HG03521 (cell line): ENCODE measurements around the gene TECPR2.

Experiments used
- ATAC-seq: cut with Tn5 transposase; IDR thresholded peaks from one replicate; pipeline ENCODE4 v1.9.1; 2021; ENCODE audit warnings: mild to moderate bottlenecking, moderate library complexity; ENCODE audit not compliant: unreplicated experiment

Gene TECPR2

DNA sequence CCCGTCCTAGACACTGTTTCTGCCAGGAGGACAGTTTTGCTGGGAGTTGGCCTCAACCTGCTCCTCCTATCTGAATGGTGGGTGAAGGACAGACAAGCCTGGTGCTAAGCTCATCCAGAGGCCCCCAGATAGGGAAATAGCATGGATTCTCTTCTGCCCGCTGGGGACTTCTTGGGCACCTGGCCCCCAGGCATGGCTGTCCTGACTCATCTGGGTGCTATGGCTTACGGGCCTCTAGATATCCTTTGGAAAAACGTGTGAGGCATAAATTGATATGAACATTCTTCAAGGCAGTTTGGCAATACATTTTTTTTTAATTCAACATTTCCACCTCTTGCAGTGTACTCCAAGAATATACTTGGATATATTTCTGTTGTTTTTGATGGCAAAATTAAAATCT lies 8.6 kb downstream of the TECPR2 start:
- ATAC-seq = no peak

- no peak for ATAC-seq
Measured at GRCh38 chr14:102373110-102373509, 10.4 kb downstream of the TECPR2 start.

- no peak for ATAC-seq
Measured at GRCh38 chr14:102374264-102374663, 11.5 kb downstream of the TECPR2 start.

- peak; percentile 47 for ATAC-seq
Measured at GRCh38 chr14:102375119-102375518, 12.4 kb downstream of the TECPR2 start.

- ATAC-seq = no peak
Measured at GRCh38 chr14:102377696-102378095, 15.0 kb downstream of the TECPR2 start.

GRCh38 chr14:102378830-102379229 lies 16.1 kb downstream of the TECPR2 start:
- no peak for ATAC-seq

GRCh38 chr14:102387086-102387485 lies 24.3 kb downstream of the TECPR2 start:
- no peak for ATAC-seq

DNA sequence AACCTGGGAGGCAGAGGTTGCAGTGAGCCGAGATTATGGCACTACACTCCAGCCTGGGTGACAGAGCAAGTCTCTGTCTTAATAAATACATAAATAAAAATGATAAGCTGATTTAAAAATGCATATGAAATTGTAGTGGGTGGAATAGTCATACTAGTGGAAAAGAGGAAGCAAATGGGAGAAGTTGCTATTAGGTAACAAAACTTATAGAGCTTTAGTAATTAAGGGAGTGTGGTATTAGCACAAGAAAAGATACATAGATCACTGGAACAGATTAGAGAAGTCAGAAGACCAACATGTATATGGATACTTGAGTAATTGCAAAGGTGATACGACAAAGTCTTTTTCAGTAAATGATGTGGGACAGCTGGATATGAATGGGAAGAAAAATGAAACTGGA lies 26.5 kb downstream of the TECPR2 start:
- ATAC-seq = no peak

GRCh38 chr14:102390064-102390855 lies 27.5 kb downstream of the TECPR2 start:
- no peak for ATAC-seq

GRCh38 chr14:102392506-102392905 lies 29.8 kb downstream of the TECPR2 start:
- ATAC-seq = no peak

DNA sequence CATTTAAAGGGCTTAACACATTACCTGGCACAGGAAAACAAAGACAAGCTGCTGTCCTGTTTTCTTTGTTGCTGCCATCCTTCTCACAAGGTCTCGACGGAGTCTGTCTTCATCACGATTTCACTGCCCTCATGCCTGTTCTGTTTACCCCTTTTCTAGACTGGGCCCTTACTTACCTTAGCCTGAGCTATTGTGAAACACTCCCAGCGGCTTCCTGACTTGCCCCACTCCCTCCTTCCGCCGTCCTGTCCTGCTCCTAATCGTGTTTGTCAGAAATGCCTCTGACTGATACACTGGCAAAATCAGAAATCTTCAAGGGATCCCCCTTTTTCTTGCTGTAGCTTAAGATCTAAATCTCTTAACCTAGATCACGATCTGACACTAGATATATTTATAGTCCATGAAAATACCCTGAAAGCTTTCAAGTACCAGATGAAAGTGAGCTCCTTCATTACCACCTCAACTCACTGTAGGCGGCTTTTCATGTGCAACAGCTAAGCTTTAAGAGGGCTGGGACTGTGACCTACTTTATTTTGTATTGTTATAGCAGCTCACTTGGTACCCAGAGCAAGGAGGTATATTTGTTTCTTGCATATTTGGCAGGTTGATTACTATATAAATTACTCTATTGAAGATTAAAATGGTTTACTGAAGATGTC lies 32.1 kb downstream of the TECPR2 start:
- no peak for ATAC-seq

DNA sequence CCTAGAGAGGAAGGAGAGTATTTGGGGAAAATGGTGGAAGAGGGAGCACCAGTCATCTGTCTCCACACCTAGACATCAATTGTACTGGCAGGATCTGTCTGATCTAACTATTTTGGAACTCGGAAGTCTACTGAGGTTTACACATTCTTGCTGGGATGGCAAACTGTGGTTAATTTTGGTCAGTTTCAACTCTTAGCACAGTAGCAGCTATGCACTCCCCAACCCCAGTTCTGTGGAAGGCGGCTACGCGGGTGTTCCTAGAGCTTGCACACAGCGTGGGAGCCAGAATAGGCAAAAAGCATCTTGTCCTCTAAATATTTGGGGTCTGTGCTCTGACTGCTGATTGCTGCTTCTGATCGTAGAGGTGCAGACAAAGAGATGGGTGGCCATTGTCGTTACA lies 33.8 kb downstream of the TECPR2 start:
- ATAC-seq = no peak

GRCh38 chr14:102403028-102403427 lies 40.3 kb downstream of the TECPR2 start:
- no peak for ATAC-seq

DNA sequence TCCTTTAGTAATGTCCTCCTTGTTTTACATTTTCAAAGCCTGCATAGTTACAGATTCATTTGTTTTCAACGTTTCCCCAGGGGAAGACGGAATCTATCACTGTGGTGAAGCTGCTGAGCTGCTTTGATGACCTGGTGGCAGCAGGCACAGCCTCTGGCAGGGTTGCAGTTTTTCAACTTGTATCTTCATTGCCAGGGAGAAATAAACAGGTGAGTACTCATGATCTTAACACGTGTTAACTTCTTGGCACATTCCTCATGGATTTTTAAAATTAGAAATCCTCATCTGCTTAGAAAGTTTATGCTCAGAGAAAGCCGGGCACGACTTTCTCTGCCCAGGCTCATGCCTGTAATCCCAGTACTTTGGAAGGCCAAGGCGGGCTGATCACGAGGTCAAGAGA lies 44.5 kb downstream of the TECPR2 start:
- ATAC-seq = no peak

DNA sequence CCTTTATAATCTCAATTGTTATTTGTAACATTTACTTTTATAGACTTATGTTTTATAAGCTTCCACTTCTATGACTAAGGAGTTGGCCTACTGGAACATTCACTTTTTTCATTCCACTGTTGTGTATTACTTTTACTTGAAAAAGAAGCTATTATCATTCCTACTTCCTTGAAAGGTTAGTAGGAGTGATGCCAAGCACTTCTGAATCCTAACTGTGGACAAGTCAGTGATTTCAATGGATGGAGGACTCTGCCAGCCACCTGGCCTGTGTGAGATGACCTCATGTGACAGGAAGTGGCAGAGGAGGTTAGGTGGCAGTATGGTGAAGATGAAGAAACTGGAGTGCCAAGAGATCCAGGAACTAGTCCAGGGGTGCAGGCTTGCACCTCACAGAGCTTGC lies 46.0 kb downstream of the TECPR2 start:
- ATAC-seq = no peak

DNA sequence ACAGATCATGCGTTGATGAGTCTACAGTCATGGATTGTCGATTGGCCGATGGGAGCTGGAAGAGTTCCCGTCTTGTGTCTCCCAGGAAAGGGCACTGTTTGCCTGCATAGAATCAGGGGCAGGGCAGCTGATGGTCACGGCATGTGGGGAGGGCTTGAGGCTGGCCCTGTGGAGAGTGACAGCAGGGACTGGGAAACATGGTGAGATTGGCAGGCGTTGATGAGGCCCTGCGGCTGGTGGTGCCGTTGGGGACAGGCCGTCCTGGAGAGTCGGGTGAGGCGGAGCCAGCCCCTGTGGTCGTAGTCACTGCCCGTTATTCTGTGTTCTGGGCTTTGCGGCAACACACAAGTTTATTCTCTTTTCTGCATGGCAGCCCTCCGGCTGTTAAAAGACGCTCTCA lies 52.9 kb downstream of the TECPR2 start:
- ATAC-seq = no peak

DNA sequence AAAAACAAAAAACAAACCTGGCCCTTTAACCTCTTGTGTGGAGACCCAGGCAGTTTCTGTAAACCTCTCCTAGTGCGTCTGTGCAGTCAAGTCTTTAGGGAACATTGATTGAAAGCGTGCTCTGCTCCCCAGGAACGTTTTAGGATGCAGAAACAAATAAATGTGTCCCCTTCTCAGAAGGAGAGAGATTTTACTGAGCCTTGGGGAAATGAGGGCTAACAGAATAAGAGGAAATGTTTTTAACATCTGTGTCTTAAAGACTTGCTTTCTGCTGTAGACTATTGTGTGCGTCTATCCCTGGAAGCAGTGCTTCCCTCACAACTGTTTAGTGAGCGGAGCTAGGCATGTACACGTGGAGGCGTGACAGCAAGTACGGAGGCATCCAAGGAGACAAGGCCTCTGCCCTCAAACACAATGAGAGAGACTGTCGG lies 54.3 kb downstream of the TECPR2 start:
- no peak for ATAC-seq

DNA sequence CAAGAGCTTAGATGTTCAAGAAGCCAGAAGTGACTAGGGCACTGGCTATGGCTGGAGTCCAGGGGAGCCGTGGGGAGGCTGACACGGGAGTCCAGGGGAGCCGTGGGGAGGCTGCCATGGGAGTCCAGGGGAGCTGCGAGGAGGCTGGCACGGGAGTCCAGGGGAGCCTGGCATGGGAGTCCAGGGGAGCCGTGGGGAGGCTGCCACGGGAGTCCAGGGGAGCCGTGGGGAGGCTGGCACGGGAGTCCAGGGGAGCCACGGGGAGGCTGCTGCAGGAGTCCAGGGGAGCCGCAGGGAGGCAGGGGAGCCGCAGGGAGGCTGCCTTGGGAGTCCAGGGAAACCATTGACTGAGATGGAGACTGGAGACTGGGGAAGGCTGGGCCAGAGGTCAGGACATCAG lies 54.9 kb downstream of the TECPR2 start:
- no peak for ATAC-seq

DNA sequence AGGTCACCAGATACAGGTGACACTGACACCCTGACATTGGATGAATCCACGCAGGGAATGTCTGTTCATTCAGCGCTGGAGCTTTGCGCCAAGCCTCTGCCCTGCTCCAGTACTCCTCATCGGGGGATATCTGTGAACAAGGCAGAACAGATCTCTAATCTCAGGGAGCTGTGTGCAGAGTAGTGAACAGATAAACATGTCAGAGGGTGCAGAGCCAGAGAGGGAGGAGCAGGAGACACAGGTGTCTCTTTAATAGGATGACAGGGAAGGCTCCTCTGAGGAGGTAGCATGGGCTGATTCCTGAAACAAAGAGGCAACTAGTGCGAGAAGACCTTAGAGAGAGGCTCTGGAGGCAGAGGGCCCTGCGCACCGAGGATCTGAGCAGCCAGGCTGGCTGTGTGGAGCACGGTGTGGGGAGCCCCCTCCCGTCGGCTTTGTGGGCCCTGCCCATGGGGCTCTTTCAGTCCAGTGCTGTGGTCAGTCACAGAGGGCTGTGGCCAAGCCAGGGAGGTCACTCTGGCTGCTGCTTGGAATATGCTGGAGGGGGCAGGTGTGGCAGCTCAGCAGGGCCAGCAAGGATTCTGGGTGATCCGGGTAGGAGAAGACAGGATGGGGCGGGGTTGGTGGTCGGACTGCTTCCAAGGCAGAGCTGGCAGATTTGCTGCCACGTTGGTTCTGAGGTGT lies 55.6 kb downstream of the TECPR2 start:
- ATAC-seq = no peak

DNA sequence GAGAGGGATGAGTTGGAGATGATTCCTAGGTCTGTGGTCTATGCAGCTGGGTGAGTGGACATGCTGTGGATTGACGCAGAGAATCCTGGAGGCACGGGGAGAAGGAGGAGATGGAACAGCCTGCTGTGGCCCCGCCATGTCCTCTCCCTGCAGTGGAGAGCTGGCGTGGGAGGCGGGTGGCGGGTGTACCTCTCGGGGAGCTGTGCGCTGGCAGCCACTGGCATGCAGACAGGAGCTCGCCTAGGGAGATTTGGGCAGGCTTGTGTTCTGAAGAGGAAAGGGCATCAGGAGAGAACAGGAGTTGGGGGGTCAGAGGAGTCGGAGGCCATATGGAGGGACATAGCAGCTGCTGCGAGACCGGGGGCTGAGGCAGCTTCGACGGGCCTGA lies 56.1 kb downstream of the TECPR2 start:
- no peak for ATAC-seq

GRCh38 chr14:102419276-102419675 lies 56.5 kb downstream of the TECPR2 start:
- ATAC-seq = no peak

DNA sequence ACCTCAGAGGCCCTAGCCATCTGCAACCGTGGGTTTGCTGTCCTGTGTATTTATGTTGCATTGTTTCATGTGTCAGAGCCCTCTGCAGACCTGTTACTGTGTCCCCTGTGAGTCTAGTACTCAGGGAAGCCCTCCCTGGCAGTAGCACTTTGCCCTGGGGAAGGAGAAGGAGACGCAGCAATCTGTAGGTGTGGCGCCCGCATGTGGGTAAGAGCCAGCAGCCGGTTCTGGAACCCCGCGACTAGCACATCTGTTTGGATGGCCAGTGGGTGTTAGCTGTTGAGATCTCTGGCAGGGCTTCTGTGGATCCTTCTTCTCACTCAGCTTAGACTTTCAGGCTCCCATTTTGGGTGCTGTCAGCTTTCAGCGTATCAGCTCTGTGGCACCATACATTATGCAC lies 57.0 kb downstream of the TECPR2 start:
- no peak for ATAC-seq
